ENCODE results near the gene FAM50A.

GRCh38 chrX:154494715-154495114, 50.8 kb downstream of the FAM50A start:
- TF ChIP-seq ZNF174 (tag by site-specific recombination; IDR thresholded peaks at IDR 0.05), result no peak
- no peak for TF ChIP-seq ZNF335 (tag by site-specific recombination; conservative IDR thresholded peaks at IDR 0.05)
- TF ChIP-seq, protein P1, sequence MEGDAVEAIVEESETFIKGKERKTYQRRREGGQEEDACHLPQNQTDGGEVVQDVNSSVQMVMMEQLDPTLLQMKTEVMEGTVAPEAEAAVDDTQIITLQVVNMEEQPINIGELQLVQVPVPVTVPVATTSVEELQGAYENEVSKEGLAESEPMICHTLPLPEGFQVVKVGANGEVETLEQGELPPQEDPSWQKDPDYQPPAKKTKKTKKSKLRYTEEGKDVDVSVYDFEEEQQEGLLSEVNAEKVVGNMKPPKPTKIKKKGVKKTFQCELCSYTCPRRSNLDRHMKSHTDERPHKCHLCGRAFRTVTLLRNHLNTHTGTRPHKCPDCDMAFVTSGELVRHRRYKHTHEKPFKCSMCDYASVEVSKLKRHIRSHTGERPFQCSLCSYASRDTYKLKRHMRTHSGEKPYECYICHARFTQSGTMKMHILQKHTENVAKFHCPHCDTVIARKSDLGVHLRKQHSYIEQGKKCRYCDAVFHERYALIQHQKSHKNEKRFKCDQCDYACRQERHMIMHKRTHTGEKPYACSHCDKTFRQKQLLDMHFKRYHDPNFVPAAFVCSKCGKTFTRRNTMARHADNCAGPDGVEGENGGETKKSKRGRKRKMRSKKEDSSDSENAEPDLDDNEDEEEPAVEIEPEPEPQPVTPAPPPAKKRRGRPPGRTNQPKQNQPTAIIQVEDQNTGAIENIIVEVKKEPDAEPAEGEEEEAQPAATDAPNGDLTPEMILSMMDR (tag by site-specific recombination; IDR thresholded peaks at IDR 0.05), result no peak
- no peak for TF ChIP-seq YY1 (tag by site-specific recombination; IDR thresholded peaks at IDR 0.05)
- TF ChIP-seq GLI2 (tag by site-specific recombination; IDR thresholded peaks at IDR 0.05; ENCODE audit: borderline replicate concordance, low read depth), result no peak
- no peak for TF ChIP-seq ZNF146 (tag by site-specific recombination; IDR thresholded peaks at IDR 0.05)
